GM21737 (cell line): ENCODE measurements around the gene KIF1C.

Source experiments
- ATAC-seq: cut with Tn5 transposase; IDR thresholded peaks from one replicate; pipeline ENCODE4 v1.9.1; 2021; ENCODE audit warnings: mild to moderate bottlenecking, moderate library complexity; ENCODE audit not compliant: unreplicated experiment

KIF1C gene

GRCh38 chr17:4997302-4998026 lies at the start of gene KIF1C, which contains the start of gene INCA1:
Gene KIF1C, plus strand, starts transcription at chr17:4997950. Its CDS starts 2,297 bp downstream, at chr17:5000247.
Gene INCA1, minus strand, starts transcription at chr17:4997522. Its CDS starts 3,085 bp downstream, at chr17:4994437.
- peak; percentile 74 for ATAC-seq

GRCh38 chr17:4948166-4948930 lies 49.4 kb upstream of the KIF1C start, which contains the start of gene PFN1:
Gene PFN1, minus strand, starts transcription at chr17:4948530. Its CDS starts 136 bp downstream, at chr17:4948394.
- ATAC-seq = peak; percentile 21

DNA sequence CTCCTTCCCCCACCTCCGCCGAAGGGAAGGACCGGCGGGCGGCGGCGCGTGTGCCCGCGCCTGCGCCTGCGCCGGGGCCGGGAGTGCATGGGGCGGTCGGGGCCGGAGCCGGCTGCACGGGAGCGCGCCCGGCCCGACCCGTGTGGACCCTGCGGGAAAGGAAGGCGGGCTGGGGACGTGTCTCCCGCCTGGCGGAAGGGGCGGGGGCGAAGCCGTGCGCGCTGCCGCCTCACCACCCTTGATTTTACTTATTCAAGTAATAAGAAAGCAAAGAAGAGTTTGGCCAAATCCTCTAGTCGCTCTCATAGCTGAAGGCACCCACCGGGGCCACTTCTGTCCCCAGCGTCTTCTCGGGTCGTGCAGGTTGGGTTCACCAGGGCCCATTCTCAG lies 48.8 kb upstream of the KIF1C start:
- ATAC-seq = peak; percentile 35

DNA sequence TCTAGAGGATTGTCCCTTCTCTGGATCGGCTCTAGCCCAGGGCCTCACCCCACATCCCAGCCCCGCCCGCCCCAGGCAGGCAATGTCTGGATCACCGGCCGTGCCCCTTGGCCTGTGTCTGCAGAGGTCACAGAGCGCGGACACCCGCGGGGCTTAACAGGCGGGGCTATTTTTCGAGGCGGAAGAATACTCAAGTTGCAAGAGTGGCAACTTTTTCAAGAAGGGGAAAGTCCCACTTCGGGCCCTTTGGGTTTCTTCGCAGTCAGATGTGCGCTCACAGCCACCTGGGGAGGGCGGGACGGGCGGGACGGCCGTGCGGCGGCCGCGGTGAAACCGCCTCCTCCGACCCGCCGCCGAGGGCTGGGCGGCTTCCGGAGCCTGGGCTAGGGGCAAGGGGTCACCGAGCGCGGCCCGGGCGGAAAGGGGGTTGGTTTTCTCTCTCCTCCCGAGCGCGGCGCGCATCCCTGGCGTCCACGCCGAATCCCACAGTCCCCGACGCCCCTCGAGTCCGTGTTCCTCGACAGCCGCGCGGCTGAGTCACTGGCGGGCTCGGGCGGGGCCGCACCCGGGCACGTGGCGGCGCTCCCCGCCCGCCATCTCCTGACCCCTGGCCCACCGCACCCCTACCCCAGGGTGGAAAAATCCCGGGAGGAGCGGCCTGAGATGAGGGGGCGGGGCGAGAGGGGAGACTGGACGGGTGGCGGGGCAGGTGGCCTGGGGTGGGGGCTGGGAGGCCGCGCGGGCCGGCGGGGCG lies 48.3 kb upstream of the KIF1C start:
- ATAC-seq = peak; percentile 24

- ATAC-seq = no peak
Measured at GRCh38 chr17:4950075-4950745, 47.5 kb upstream of the KIF1C start.

- ATAC-seq = no peak
Measured at GRCh38 chr17:4950746-4951204, 47.0 kb upstream of the KIF1C start, which contains the start of gene ENO3. Gene ENO3, plus strand, starts transcription at chr17:4951119. Its CDS starts 711 bp downstream, at chr17:4951830.

DNA sequence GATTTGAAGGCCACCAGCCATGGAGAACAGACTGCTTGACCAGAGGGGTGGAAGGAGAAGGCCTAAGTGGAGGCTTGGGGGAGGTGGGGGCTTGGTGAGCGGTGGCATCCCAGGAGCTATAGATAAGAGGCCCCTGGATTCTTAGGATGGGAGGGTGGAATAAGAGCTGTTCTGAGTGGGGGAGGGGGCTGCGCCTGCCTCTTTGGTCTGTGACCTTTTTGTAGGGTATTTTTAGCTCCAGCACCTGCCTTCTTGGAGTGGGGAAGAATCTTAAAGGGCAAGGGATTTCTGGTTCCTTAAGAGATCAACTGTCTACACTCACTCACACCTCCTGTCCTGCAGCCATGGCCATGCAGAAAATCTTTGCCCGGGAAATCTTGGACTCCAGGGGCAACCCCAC lies 46.3 kb upstream of the KIF1C start:
- ATAC-seq = no peak

DNA sequence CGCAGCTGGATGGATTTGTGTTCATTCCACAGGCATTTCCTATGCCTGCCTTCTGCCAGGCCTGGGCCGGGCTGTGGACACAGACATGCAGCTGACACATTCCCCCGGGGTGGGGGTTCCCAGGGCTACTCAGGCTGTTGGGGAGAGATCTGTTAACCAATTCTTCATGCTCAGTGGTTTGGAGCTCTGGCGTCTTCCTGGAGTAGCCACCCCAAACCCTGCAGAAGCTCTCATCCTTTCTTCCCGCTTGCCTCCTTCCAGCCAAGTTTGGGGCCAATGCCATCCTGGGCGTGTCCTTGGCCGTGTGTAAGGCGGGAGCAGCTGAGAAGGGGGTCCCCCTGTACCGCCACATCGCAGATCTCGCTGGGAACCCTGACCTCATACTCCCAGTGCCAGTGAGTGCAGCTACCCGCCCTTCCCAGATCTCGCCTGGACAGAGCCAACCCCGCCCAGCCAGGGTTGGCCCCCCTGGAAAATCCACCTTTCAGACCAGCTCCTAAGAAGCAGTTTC lies 44.2 kb upstream of the KIF1C start:
- no peak for ATAC-seq

- ATAC-seq = no peak
Measured at GRCh38 chr17:4955091-4955490, 42.7 kb upstream of the KIF1C start.

GRCh38 chr17:4956493-4957061 lies 41.2 kb upstream of the KIF1C start:
- no peak for ATAC-seq

DNA sequence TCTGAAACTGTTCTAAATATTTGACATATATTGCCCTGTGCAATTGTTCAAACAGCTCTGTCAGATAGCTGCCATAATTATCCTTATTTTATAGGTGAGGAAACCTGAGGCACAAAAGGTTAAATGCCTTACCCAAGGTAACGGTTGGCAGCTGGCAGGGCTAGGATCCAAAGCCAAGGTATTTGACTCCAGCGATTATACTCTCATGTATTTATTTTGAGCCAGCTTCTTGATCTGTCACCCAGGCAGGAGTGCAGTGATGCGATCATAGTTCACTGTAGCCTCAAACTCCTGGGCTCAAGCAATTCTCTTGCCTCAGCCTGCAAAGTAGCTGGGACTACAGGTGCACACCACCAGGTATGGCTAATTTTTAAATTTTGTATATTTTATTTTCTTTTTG lies 39.6 kb upstream of the KIF1C start:
- ATAC-seq = no peak

- ATAC-seq = no peak
Measured at GRCh38 chr17:4959261-4959965, 38.3 kb upstream of the KIF1C start.

DNA sequence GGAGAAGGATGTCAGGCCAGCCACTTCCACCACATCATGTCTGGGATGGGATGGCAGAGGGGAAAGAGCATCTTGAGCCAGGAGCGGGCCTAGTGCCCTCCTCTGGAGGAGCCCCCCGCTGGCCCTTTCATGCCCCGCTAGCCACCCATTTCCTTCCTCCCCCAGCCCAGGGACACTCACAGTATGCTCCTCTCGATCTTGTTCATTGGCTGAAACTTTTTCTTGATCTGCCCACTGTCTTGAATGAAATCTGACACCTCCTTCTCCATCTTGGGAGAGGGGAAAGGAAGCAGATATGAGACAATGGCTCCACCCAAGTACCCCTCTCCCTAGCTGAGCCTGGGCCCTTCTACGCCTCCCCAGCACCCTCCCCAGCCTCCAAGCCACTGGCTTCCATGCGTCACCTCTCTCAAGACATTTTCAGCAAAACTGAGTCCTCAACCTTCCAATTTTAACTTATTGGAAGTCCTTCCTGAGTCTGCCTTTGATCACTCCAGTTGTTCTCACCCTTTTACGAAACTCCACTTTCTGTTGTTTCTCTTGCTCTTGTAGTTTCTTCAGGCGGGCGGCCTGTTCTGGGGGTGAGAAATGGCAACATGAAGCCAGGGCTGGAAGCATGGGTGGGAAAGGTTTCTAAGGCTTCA lies 37.3 kb upstream of the KIF1C start:
- no peak for ATAC-seq

DNA sequence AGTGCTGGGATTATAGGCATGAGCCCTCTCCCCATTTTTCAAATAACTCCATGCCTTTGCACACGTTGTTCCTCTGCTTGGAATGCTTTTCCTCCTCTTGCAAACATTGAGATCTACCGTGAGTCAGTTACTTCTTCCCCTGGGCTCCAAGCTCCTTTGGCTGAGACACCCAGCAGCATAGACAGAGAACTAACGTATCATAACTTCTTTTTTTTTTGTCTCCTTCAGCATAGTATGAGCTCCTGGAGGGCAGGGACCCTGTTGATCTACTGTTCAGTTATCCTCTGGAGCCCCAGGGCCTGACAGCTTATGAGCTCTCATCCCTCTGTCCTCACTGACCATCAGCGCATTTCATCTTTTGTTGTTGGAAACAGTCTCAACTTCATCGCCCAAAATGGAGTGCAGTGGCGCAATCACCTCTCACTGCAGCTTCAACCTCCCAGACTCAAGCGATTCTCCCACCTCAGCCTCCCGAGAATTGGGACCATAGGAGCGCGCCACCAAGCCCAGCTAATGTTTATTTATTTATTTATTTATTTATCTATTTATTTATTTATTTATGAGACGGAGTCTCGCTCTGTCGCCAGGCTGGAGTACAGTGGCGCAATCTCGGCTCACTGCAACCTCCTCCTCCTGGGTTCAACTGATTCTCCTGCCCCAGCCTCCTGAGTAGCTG lies 32.3 kb upstream of the KIF1C start:
- no peak for ATAC-seq

DNA sequence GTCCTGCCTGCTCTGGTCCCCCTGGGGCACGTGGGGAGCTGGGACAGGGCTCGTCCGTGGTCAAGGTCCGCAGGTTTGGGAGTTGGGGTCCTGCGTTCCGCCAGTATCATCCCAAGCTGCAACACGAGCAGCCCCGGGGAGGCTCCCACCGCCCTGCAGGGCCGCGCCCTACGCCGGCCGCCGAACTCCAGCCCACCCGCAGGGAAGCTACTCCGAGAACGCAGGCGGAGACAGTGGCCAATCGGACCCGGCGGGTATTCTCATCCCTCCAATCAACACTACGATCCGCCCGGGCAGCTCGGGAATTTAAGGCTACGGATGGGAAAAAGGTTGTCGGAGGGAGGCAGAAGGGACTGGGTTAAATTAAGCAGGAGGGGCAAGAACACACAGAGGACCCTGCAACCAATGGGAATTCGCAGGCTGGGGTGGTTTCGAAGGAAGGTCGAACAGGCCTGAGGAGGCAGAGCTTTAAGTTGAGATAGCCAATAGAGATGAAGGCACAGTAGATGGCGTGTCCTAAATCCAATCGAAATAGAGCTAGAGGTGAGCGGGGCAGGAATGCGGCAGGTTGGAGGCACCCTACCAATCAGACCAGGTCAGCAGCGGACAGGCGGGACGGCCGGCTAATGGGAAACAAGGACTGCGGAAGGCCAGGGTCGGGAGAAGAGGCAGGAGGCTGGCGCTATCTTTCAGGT lies 30.8 kb upstream of the KIF1C start:
- peak; percentile 82 for ATAC-seq

DNA sequence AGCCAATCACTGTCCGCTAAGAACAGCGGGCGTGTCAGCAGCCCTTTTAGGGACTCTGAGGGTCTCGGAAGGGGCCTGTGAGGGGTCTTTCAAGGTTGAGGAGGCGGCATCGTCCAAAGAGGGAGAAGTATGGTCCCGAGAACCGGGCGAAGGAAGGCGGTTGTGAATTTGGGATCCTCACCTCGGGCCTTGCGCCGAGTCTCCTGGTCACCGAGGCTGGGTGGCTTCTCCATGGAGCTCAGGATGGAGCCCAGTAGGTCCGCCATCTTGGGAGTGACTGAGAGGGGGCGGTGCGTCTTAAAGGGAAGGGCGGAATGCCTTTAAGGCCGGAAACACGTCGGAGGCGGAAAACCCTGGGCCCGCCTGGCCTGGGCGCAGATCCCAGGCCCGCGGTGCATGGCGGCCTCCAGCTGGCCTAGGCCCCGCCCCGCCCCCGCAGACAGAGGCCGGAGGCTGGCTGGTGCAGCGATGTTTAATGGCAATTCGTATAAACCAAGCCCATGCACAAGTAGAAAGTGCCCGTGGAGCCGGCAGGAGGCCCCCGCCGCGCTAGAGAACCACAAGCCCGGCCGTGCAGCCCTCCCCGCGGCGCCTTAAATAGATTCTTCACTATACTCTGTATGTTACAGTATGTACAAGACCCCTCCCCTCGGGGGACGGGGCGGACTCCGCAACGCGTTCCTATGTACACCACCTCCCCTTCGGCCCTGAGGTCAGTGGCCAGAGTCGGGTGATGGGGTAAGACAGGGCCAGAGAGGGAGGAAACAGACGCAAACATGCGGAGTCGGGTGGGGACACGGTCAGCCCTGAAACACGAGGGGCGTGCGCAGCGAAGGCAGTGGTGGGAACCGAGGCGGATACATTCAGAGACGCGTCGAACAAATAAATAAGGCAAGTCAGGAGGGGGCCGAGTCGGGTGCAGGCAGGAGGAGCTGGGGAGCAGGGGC lies 29.9 kb upstream of the KIF1C start, which contains the start of gene SPAG7:
Gene SPAG7, minus strand, starts transcription at position 279 of the 947 bp plus-strand sequence. Its CDS starts 13 bp downstream, at position 266.
- ATAC-seq = peak; percentile 58
